ENCODE measurements around the gene B4GALT5. TPM values are rescaled to one million over a fixed set of nuclear protein-coding genes. Genes with fewer than 3 reads are reported as not detected.
"Not testable (repeated sequence)": the region's sequence is repeated elsewhere in the genome, so short reads cannot be mapped to it uniquely, and the experiment has no call there.

The B4GALT5 gene
- total and polyA plus RNA-seq, 8 donors = 38.4 to 51.0 (median 45.8) TPM

GRCh38 chr20:49737260-49737659 is 23.6 kb upstream of the B4GALT5 start:
- Histone ChIP-seq H3K27ac (no peak overlapping the region), H3K9me3 (no peaks in the 10 kb centered on the region), H3K4me3 (no peak overlapping the region), H3K27me3 (no peaks in the 10 kb centered on the region), H3K36me3 (no peaks in the 10 kb centered on the region), H3K4me1 (peaks cover 0 to 3% of the 10 kb centered on the region in 2 donors)
- intact Hi-C loops (cut with DNase I) = no loop called here
- no peak for TF ChIP-seq CTCF (IDR thresholded peaks at IDR 0.05)
- ATAC-seq (no peak), DNase-seq (no peak)

- H3K36me3 ChIP-seq = no peaks in the 10 kb centered on the region
- intact Hi-C loops (cut with DNase I) = no loop called here
- ATAC-seq (no peak), DNase-seq (no peak)
- no peaks in the 10 kb centered on the region for H3K9me3 ChIP-seq
- TF ChIP-seq CTCF (IDR thresholded peaks at IDR 0.05) = no peak
- H3K27ac ChIP-seq = no peak overlapping the region
- no peak overlapping the region for H3K4me3 ChIP-seq
- H3K27me3 ChIP-seq = no peaks in the 10 kb centered on the region
- H3K4me1 ChIP-seq = peaks cover 0 to 53% of the 10 kb centered on the region in 2 donors
Observed at GRCh38 chr20:49729780-49730179, 16.1 kb upstream of the B4GALT5 start.

GRCh38 chr20:49727894-49728885 is 14.5 kb upstream of the B4GALT5 start:
- TF ChIP-seq CTCF (IDR thresholded peaks at IDR 0.05) = no peak
- DNase-seq (no peak), ATAC-seq (peak; percentile 28)
- Histone ChIP-seq H3K9me3 (no peaks in the 10 kb centered on the region), H3K4me3 (no peak overlapping the region), H3K27me3 (no peaks in the 10 kb centered on the region), H3K4me1 (peaks cover 0 to 61% of the 10 kb centered on the region in 2 donors), H3K36me3 (no peaks in the 10 kb centered on the region), H3K27ac (peak overlapping the region in 1 of 2 donors; percentile 86)
- intact Hi-C loops (cut with DNase I) = no loop called here

- intact Hi-C loops (cut with DNase I) = no loop called here
- Histone ChIP-seq H3K4me3 (no peak overlapping the region), H3K9me3 (no peaks in the 10 kb centered on the region), H3K36me3 (no peaks in the 10 kb centered on the region), H3K4me1 (peaks cover 0 to 61% of the 10 kb centered on the region in 2 donors), H3K27me3 (no peaks in the 10 kb centered on the region), H3K27ac (peak overlapping the region in 1 of 2 donors; percentile 86)
- ATAC-seq (peak; percentile 49), DNase-seq (no peak)
- TF ChIP-seq CTCF (IDR thresholded peaks at IDR 0.05) = no peak
Observed at GRCh38 chr20:49727478-49727877, 13.8 kb upstream of the B4GALT5 start.

- DNase-seq (no peak), ATAC-seq (no peak)
- intact Hi-C loops (cut with DNase I) = no loop called here
- Histone ChIP-seq H3K36me3 (no peaks in the 10 kb centered on the region), H3K4me3 (no peak overlapping the region), H3K4me1 (peaks cover 0 to 55% of the 10 kb centered on the region in 2 donors), H3K27ac (peak overlapping the region in 1 of 2 donors; percentile 86), H3K9me3 (no peaks in the 10 kb centered on the region), H3K27me3 (no peaks in the 10 kb centered on the region)
- TF ChIP-seq CTCF (IDR thresholded peaks at IDR 0.05) = no peak
Observed at GRCh38 chr20:49725694-49726093, 12.0 kb upstream of the B4GALT5 start.

- peak overlapping the region; percentile 22 to 86 for H3K27ac ChIP-seq
Observed at GRCh38 chr20:49725224-49725606, 11.5 kb upstream of the B4GALT5 start.

More at GRCh38 chr20:49725224-49725606, 11.5 kb upstream of the B4GALT5 start:
- ATAC-seq; H3K36me3 ChIP-seq; DNase-seq; H3K27me3 ChIP-seq; H3K4me3 ChIP-seq; intact Hi-C loops (cut with DNase I); H3K9me3 ChIP-seq: not testable (repeated sequence)
- peaks cover 0 to 55% of the 10 kb centered on the region in 2 donors for H3K4me1 ChIP-seq
